PC-9 (cell line): ENCODE data around the gene TTLL1. TPM values are rescaled to one million over a fixed set of nuclear protein-coding genes. Genes with fewer than 3 reads are reported as not detected.

Source experiments
- BruUV-seq: library from RNA; stranded (reverse); fragments of 400-500 nt; replicated peaks from 2 replicates; lab custom pipeline; 2021; lab: Mats Ljungman, UMichigan
- CTCF ChIA-PET: fragments of 300-600 bp; sonication (Branson Sonifier 250); formaldehyde crosslinking; loops from one replicate; lab custom pipeline; 2022; ENCODE audit warnings: antibody characterized with exemption; lab: Charles Lee
- POLR2A ChIA-PET: fragments of 300-600 bp; sonication (Branson Sonifier 250); formaldehyde crosslinking; loops from one replicate; lab custom pipeline; 2022; ENCODE audit warnings: antibody characterized with exemption; ENCODE audit not compliant: unreplicated experiment; lab: Charles Lee
- DNase-seq, 2 experiments: peaks; one replicate each; pipeline versions ENCODE4 v3.0.0 to v3.0.0-alpha.2; 2015 to 2022; ENCODE audit warnings: mixed read lengths in 1 of 2
- H2AFZ ChIP-seq: fragments of 200-600 bp; sonication (generic); 2 replicates; pipeline ENCODE4 v1.8.1; 2017; ENCODE audit warnings: antibody characterized with exemption
- H3F3A ChIP-seq: fragments of 200-600 bp; sonication (generic); 2 replicates; pipeline ENCODE4 v1.8.1; 2017; ENCODE audit warnings: antibody characterized with exemption, mild to moderate bottlenecking, low read depth; ENCODE audit not compliant: insufficient read depth
- H3K27ac ChIP-seq: fragments of 200-600 bp; sonication (generic); 2 replicates; pipeline ENCODE4 v1.6.1; 2016; ENCODE audit warnings: mixed run types
- H3K27me3 ChIP-seq: fragments of 200-600 bp; sonication (generic); 2 replicates; pipeline ENCODE4 v1.6.1; 2016; ENCODE audit warnings: low read depth, mixed run types; ENCODE audit not compliant: insufficient read depth
- H3K36me3 ChIP-seq: fragments of 200-600 bp; sonication (generic); 2 replicates; pipeline ENCODE4 v1.6.1; 2016; ENCODE audit warnings: low read depth, mixed run types
- H3K4me1 ChIP-seq: fragments of 200-600 bp; sonication (generic); replicated peaks from 2 replicates; pipeline ENCODE4 v1.6.1; 2016; ENCODE audit warnings: mixed run types; ENCODE audit not compliant: insufficient read depth
- H3K4me2 ChIP-seq: fragments of 200-600 bp; sonication (generic); 2 replicates; pipeline ENCODE4 v1.6.1; 2017; ENCODE audit warnings: mixed run types
- H3K4me3 ChIP-seq: fragments of 200-600 bp; sonication (generic); 2 replicates; pipeline ENCODE4 v1.6.1; 2016; ENCODE audit warnings: mixed run types
- H3K79me2 ChIP-seq: fragments of 200-600 bp; sonication (generic); 2 replicates; pipeline ENCODE4 v1.6.1; 2017; ENCODE audit warnings: low read depth, mixed run types
- H3K9me2 ChIP-seq: fragments of 200-600 bp; sonication (generic); 2 replicates; pipeline ENCODE4 v1.8.1; 2017; ENCODE audit warnings: mild to moderate bottlenecking; ENCODE audit not compliant: insufficient read depth
- H3K9me3 ChIP-seq: fragments of 200-600 bp; sonication (generic); 2 replicates; pipeline ENCODE4 v1.8.1; 2016; ENCODE audit warnings: low read depth; ENCODE audit not compliant: insufficient read depth
- H4K20me1 ChIP-seq: fragments of 200-600 bp; sonication (generic); 2 replicates; pipeline ENCODE4 v1.8.1; 2017; ENCODE audit not compliant: insufficient read depth
- EZH2 ChIP-seq: fragments of 200-600 bp; sonication (generic); IDR thresholded peaks from 2 replicates; pipeline ENCODE4 v1.8.0; 2017; ENCODE audit warnings: antibody characterized with exemption, low read depth
- intact Hi-C: fragments of 100-400 bp; cut with micrococcal nuclease; formaldehyde crosslinking; loops from one replicate; pipeline ENCODE4 v1.10.0; 2022; ENCODE audit not compliant: unreplicated experiment
- total RNA-seq: library from RNA; stranded (reverse); gene quantifications from 2 replicates; pipeline ENCODE4 v1.2.3, GENCODE V29; 2021
- TF ChIP-seq, protein P1 (sequence below): fragments of 200-600 bp; sonication (generic); conservative IDR thresholded peaks from 2 replicates; pipeline ENCODE4 v1.6.1; 2017; ENCODE audit warnings: mixed run types, antibody characterized with exemption, mild to moderate bottlenecking, moderate library complexity

Gene TTLL1
- total RNA-seq, 1 experiment from 2014 or later, result 7.8 TPM

DNA sequence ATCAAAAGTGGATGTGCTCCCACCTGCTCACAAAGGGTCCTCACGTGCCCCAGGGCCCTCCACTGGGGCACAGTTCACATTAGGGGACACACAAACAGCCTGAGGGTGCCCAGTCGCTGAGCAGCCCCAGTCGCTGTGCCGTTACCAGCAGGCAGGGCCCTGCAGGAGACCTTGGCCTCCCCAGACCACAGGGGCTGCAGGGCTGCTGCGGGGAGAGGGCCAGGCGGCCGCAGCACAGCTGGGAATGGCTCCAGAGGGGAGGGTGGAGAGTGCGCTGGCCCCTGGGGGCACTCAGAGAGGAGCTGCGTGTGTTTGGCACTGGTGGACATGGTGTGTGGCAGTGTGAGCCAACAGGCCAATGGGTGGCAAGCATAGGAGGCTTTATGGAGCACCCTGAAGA is 53.9 kb downstream of the TTLL1 start:
- Histone ChIP-seq H3K36me3 (no peaks in the 10 kb centered on the region), H3K4me3 (no peak overlapping the region), H3F3A (peaks cover 15% of the 10 kb centered on the region), H3K4me1 (peaks cover 9% of the 10 kb centered on the region), H3K4me2 (no peak overlapping the region), H3K9me2 (no peaks in the 10 kb centered on the region), H3K79me2 (no peaks in the 10 kb centered on the region), H3K27ac (no peak overlapping the region), H2AFZ (no peak overlapping the region), H3K27me3 (no peaks in the 10 kb centered on the region), H4K20me1 (no peaks in the 10 kb centered on the region), H3K9me3 (no peaks in the 10 kb centered on the region)
- no peak for DNase-seq
- CTCF ChIA-PET, result interaction anchor here (0.5 to 0.6 kb wide), 2 partner anchors 39 to 203 kb away, joined by 4 to 12 read pairs; no protein-coding TSS in a partner anchor
- intact Hi-C loops, result no loop called here
- POLR2A ChIA-PET, result no interaction called here
- TF ChIP-seq, protein P1, sequence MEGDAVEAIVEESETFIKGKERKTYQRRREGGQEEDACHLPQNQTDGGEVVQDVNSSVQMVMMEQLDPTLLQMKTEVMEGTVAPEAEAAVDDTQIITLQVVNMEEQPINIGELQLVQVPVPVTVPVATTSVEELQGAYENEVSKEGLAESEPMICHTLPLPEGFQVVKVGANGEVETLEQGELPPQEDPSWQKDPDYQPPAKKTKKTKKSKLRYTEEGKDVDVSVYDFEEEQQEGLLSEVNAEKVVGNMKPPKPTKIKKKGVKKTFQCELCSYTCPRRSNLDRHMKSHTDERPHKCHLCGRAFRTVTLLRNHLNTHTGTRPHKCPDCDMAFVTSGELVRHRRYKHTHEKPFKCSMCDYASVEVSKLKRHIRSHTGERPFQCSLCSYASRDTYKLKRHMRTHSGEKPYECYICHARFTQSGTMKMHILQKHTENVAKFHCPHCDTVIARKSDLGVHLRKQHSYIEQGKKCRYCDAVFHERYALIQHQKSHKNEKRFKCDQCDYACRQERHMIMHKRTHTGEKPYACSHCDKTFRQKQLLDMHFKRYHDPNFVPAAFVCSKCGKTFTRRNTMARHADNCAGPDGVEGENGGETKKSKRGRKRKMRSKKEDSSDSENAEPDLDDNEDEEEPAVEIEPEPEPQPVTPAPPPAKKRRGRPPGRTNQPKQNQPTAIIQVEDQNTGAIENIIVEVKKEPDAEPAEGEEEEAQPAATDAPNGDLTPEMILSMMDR, result no peak
- no peak for TF ChIP-seq EZH2
- BruUV-seq, result no TSS peak

DNA sequence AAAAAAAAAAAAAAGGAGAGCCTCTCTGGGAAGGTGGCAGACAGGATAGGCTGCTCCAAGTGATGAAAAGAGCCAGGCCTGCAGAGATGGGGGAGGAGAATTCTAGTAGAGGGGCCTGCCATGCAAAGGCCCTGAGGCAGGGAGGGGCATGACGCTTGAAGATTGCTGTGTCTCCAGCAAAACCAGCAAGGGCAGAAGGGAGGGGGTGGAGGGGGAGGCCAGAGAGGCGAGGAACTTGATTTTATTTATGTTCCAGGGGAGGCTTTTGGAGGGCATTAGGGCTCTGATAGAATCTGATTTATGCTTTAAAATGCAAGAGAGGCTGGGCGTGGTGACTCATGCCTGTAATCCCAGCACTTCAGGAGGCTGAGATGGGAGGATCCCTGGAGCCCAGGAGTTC is 57.6 kb downstream of the TTLL1 start:
- Histone ChIP-seq H3K27me3 (no peaks in the 10 kb centered on the region), H4K20me1 (no peaks in the 10 kb centered on the region), H3K9me2 (no peaks in the 10 kb centered on the region), H3K79me2 (no peaks in the 10 kb centered on the region), H3F3A (peaks cover 20% of the 10 kb centered on the region), H3K9me3 (no peaks in the 10 kb centered on the region), H3K4me2 (no peak overlapping the region), H3K4me3 (no peak overlapping the region), H3K27ac (no peak overlapping the region), H3K36me3 (no peaks in the 10 kb centered on the region), H3K4me1 (peaks cover 19% of the 10 kb centered on the region), H2AFZ (no peak overlapping the region)
- intact Hi-C loops, result loop anchor here (5.0 kb wide), 1 partner anchor 39 kb away; no protein-coding TSS in a partner anchor
- no TSS peak for BruUV-seq
- ChIA-PET POLR2A (no interaction called here), CTCF (no interaction called here)
- no peak for DNase-seq
- TF ChIP-seq EZH2, result no peak
- TF ChIP-seq, protein P1, result no peak

DNA sequence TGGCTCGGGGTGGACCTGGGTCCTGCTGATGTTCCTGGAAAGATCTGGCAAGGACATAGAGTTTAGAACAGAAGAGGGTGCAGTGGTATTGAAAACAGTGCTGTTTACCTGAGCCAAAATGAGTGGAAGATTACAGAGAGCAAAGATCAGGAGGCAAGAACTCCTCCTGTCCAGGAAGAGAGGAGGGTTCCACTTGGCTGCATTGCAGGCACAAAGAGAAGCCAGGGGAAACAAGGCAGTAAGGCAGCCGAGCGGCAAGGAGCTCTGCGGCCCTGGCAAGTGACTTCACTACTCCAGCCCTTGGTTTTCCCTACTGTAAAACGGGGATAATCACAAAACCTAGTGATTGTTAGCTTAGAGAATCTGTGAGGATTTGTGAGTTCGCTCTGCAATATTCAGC is 70.6 kb downstream of the TTLL1 start:
- no peak for TF ChIP-seq EZH2
- TF ChIP-seq, protein P1, result no peak
- POLR2A ChIA-PET, result interaction anchor here (0.5 kb wide), 1 partner anchor 85 kb away, joined by 3 read pairs; no protein-coding TSS in a partner anchor
- no peak overlapping the region for H3K27ac ChIP-seq

More for the DNA sequence above, 70.6 kb downstream of the TTLL1 start:
- no peak overlapping the region for H3K4me2 ChIP-seq
- no peaks in the 10 kb centered on the region for H3K27me3 ChIP-seq
- H3K9me2 ChIP-seq, result no peaks in the 10 kb centered on the region
- no peaks in the 10 kb centered on the region for H3K9me3 ChIP-seq
- BruUV-seq, result no TSS peak
- intact Hi-C loops, result no loop called here
- H3F3A ChIP-seq, result peaks cover 14% of the 10 kb centered on the region; the same call in 1 of the 2 replicates
- CTCF ChIA-PET, result no interaction called here
- no peak overlapping the region for H2AFZ ChIP-seq
- H4K20me1 ChIP-seq, result peaks cover 3% of the 10 kb centered on the region
- no peak overlapping the region for H3K4me3 ChIP-seq
- H3K79me2 ChIP-seq, result peaks cover 11% of the 10 kb centered on the region
- peaks cover 17% of the 10 kb centered on the region for H3K4me1 ChIP-seq
- DNase-seq, result no peak
- no peaks in the 10 kb centered on the region for H3K36me3 ChIP-seq
